Lower lobe of right lung (tissue), 2 donors: ENCODE results near the gene VPS45. TPM values are rescaled to one million over a fixed set of nuclear protein-coding genes. Genes with fewer than 3 reads are reported as not detected.

Experiments used
- ATAC-seq, 2 donors: fragments of 200-7000 bp; cut with Tn5 transposase; one replicate each; pipeline ENCODE4 v1.9.1; 2020 to 2022; ENCODE audit warnings: mild to moderate bottlenecking in 2 of 2, moderate library complexity in 2 of 2
- DNase-seq: peaks from one replicate; pipeline ENCODE4 v3.0.0-alpha.2; 2020
- H3K27ac ChIP-seq: fragments of 200-600 bp; one replicate; pipeline ENCODE4 v1.8.0; 2022
- H3K27me3 ChIP-seq: fragments of 200-600 bp; one replicate; pipeline ENCODE4 v1.8.0; 2022; ENCODE audit warnings: low read depth
- H3K36me3 ChIP-seq: fragments of 200-600 bp; one replicate; pipeline ENCODE4 v1.8.0; 2022; ENCODE audit warnings: mild to moderate bottlenecking
- H3K4me1 ChIP-seq: fragments of 200-600 bp; one replicate; pipeline ENCODE4 v1.8.0; 2022
- H3K4me3 ChIP-seq: fragments of 200-600 bp; one replicate; pipeline ENCODE4 v1.8.0; 2022; ENCODE audit warnings: mild to moderate bottlenecking
- H3K9me3 ChIP-seq: fragments of 200-600 bp; one replicate; pipeline ENCODE4 v1.8.0; 2022
- intact Hi-C: fragments of 100-400 bp; cut with DNase I; formaldehyde crosslinking; loops from one replicate; pipeline ENCODE4 v1.11.0; 2022
- total RNA-seq: library from RNA; stranded (reverse); fragmentation: NEBNext Ultra II Directional; extraction: Animal tissue kit (Norgen Biotek cat#: 25700); gene quantifications from one replicate; pipeline ENCODE4 v1.2.1, GENCODE V29; 2021
- TF ChIP-seq, protein P1 (sequence below): fragments of 200-600 bp; IDR thresholded peaks from one replicate; pipeline ENCODE4 v1.8.0; 2022; ENCODE audit warnings: antibody characterized with exemption, mild to moderate bottlenecking
- donor health status: DM: no; HTN: yes; CAD: no; lungs with severe emphysema.

The VPS45 gene
- total RNA-seq, 1 donor from 2014 or later = 36.1 TPM

DNA sequence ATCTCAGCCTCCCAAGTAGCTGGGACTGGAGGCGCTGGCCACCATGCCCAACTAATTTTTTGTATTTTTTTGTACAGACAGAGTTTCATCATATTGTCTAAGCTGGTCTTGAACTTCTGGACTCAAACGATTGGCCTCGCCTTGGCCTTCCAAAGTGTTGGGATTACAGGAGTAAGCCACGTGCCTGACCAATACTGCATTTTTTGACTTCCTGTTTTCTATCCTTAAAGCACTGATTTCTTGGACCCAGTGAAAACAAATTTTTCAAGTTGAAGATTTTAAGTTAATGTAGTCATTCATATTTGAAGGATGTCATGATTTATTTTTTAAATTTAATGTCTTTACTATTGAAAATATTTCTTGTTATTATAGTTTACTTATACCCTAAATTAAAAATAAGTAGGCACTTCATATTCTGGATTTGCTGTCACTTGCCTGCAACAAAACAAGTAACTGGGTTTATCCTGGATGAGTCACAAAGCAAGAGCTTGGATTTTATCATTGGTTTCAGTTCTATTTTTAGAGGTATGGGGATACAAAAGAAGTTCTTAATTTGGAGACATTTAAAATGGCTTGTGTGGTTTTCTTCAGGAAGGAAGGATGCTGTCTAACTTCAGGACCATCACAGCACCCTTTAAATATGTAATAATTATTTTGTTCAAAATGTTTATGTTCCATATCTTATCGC is 2.2 kb upstream of the VPS45 start:
- DNase-seq = no peak
- Histone ChIP-seq H3K36me3 (peaks cover 6% of the 10 kb centered on the region), H3K4me3 (no peak overlapping the region), H3K9me3 (no peaks in the 10 kb centered on the region), H3K27me3 (no peaks in the 10 kb centered on the region), H3K27ac (no peak overlapping the region), H3K4me1 (peaks cover 20% of the 10 kb centered on the region)
- ATAC-seq = no peak
- TF ChIP-seq, protein P1, sequence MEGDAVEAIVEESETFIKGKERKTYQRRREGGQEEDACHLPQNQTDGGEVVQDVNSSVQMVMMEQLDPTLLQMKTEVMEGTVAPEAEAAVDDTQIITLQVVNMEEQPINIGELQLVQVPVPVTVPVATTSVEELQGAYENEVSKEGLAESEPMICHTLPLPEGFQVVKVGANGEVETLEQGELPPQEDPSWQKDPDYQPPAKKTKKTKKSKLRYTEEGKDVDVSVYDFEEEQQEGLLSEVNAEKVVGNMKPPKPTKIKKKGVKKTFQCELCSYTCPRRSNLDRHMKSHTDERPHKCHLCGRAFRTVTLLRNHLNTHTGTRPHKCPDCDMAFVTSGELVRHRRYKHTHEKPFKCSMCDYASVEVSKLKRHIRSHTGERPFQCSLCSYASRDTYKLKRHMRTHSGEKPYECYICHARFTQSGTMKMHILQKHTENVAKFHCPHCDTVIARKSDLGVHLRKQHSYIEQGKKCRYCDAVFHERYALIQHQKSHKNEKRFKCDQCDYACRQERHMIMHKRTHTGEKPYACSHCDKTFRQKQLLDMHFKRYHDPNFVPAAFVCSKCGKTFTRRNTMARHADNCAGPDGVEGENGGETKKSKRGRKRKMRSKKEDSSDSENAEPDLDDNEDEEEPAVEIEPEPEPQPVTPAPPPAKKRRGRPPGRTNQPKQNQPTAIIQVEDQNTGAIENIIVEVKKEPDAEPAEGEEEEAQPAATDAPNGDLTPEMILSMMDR = no peak
- intact Hi-C loops = no loop called here

GRCh38 chr1:150066328-150066727 is 1.2 kb upstream of the VPS45 start:
- Histone ChIP-seq H3K4me1 (peaks cover 20% of the 10 kb centered on the region), H3K36me3 (peaks cover 7% of the 10 kb centered on the region), H3K27me3 (no peaks in the 10 kb centered on the region), H3K4me3 (peak overlapping the region; percentile 85), H3K9me3 (no peaks in the 10 kb centered on the region), H3K27ac (peak overlapping the region; percentile 93)
- no peak for DNase-seq
- intact Hi-C loops = no loop called here
- ATAC-seq = no peak
- TF ChIP-seq, protein P1 = no peak

GRCh38 chr1:150066838-150067183 is 765 bp upstream of the VPS45 start:
- Histone ChIP-seq H3K4me3 (peak overlapping the region; percentile 85), H3K27me3 (no peaks in the 10 kb centered on the region), H3K9me3 (no peaks in the 10 kb centered on the region), H3K36me3 (peaks cover 11% of the 10 kb centered on the region), H3K27ac (peak overlapping the region; percentile 93), H3K4me1 (peaks cover 20% of the 10 kb centered on the region)
- TF ChIP-seq, protein P1 = no peak
- DNase-seq = peak; percentile 61
- intact Hi-C loops = no loop called here
- ATAC-seq = peak; percentile 60 to 62

DNA sequence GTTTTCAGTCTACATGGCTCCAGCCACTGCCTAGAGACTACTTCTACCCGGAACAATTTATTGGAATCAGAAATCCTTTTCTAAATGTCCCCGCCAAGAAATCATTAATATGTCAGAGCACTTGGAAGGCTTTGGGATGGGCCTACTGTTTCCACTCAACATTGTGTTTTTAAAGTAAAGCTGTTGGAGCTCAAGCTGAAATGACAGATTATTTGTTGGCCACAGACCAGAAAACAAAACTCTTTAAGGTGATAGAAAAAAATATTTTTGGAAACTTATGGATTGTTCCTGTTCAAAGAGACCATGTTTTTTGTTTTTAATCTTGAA is 496 bp downstream of the VPS45 start:
- no peak for DNase-seq
- H3K9me3 ChIP-seq = no peaks in the 10 kb centered on the region
- TF ChIP-seq, protein P1 = no peak
- no peaks in the 10 kb centered on the region for H3K27me3 ChIP-seq
- H3K4me1 ChIP-seq = peaks cover 20% of the 10 kb centered on the region
- H3K27ac ChIP-seq = peak overlapping the region; percentile 93
- peak overlapping the region; percentile 85 for H3K4me3 ChIP-seq
- intact Hi-C loops = no loop called here
- H3K36me3 ChIP-seq = peaks cover 23% of the 10 kb centered on the region
- ATAC-seq = no peak

DNA sequence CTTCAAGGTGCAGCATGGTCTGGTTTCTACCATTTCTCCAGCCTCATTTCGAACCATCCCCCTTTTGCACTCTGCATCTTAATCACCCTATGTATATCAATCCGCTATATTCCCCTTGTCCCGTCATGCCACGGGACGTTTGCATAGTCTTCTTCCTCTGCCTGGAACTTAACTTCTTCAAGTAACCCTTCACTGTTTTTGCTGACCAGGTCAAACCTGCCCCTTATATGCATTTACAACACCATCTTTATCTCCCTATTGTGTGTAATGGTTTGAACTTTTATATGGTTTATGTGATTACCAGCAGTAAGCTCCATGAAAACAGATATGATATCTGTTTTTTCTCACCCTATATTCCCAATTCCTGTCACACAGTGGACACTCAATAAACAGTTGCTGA is 2.3 kb downstream of the VPS45 start:
- H3K4me1 ChIP-seq = peaks cover 20% of the 10 kb centered on the region
- DNase-seq (no peak), ATAC-seq (no peak)
- no peaks in the 10 kb centered on the region for H3K27me3 ChIP-seq
- TF ChIP-seq, protein P1 = no peak
- H3K9me3 ChIP-seq = no peaks in the 10 kb centered on the region
- H3K27ac ChIP-seq = no peak overlapping the region
- no peak overlapping the region for H3K4me3 ChIP-seq
- intact Hi-C loops = loop anchor here (5.0 kb wide), 1 partner anchor 102 kb away; no protein-coding TSS in a partner anchor
- peaks cover 41% of the 10 kb centered on the region for H3K36me3 ChIP-seq
